ENCODE results near the gene MRPS18B.
"Not testable (repeated sequence)": the region's sequence is repeated elsewhere in the genome, so short reads cannot be mapped to it uniquely, and the experiment has no call there.

Gene MRPS18B

DNA sequence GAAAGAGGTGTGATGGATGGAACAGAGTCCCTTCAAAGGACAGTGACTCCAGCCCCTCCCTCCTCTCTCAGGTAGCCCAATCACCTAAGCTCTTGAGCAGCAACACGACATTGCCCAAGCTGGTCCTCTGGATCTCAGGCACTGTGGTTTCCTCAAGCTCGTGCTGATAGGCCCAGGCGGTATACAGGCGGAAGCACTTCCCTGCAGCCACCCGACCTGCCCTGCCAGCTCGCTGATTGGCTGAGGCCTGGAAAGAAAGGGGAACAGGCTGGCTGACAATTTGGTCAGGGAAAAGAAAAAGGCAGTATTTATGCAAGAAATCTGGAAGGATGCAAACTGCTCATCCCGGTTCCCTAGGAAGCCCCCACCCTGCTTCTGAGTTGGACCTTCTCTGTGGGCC is 38.9 kb downstream of the MRPS18B start:
- ChIA-PET CTCF (interaction anchor here (1.0 to 1.8 kb wide), 6 partner anchors 9 to 74 kb away, joined by 3 to 6 read pairs (median 4); partner anchors contain the start of gene DHX16), POLR2A (no interaction called here)
- Histone ChIP-seq H3K9me3 (ENCODE audit: control extremely low read depth in 1 of 5, control insufficient read depth in 4 of 5, insufficient read depth in 2 of 5, low read depth in 1 of 5, low read length in 4 of 5) (no peaks in the 10 kb centered on the region), H3K36me3 (ENCODE audit: control insufficient read depth in 4 of 4, insufficient read depth in 4 of 4, low read length in 3 of 4) (peaks cover 31 to 87% (median 75%) of the 10 kb centered on the region in 4 experiments), H3K4me1 (ENCODE audit: control extremely low read depth in 1 of 4, control insufficient read depth in 4 of 4, insufficient read depth in 4 of 4, low read length in 3 of 4) (no peaks in the 10 kb centered on the region), H3K27me3 (replicated peaks in 2 of 5; ENCODE audit: control insufficient read depth in 4 of 5, insufficient read depth in 5 of 5, low read length in 4 of 5) (no peaks in the 10 kb centered on the region), H3K27ac (ENCODE audit: insufficient read depth in 1 of 2, low read depth in 1 of 2, low read length in 2 of 2, poor library complexity in 1 of 2, severe bottlenecking in 2 of 2) (no peak overlapping the region), H3K4me3 (ENCODE audit: control insufficient read depth in 1 of 7, extremely low read depth in 1 of 7, insufficient read depth in 4 of 7, low read depth in 2 of 7, low read length in 6 of 7) (no peak overlapping the region)
- DNase-seq = no peak
- 63% methylated on average over 6 of the region's 7 CpGs for WGBS (ENCODE audit: insufficient coverage)

DNA sequence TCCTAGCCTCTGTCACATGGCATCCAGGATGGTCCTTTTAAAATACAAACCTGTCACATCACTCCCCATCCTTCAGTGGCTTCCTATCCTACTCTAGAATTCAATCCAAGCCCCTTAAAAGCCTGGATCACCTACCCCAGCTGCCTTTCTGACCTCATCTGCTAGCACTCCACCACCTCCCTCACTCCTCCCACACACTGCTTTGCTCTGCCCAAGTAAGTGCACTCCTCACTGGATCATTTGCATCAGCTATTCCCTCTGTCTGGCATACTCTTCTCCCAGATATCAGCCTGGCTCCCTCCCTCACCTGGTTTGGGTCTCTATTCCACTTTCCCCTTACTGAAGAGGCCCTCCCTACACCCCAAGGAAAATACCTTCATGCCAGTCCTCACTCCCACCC is 39.8 kb downstream of the MRPS18B start:
- CTCF ChIA-PET = interaction anchor here (0.6 to 1.8 kb wide), 4 partner anchors 22 to 27 kb away, joined by 3 to 4 read pairs (median 3); no protein-coding TSS in a partner anchor
- POLR2A ChIA-PET = no interaction called here
- peaks cover 30 to 88% (median 74%) of the 10 kb centered on the region in 4 experiments for H3K36me3 ChIP-seq (ENCODE audit: control insufficient read depth in 4 of 4, insufficient read depth in 4 of 4, low read length in 3 of 4)
- no peaks in the 10 kb centered on the region for H3K4me1 ChIP-seq (ENCODE audit: control extremely low read depth in 1 of 4, control insufficient read depth in 4 of 4, insufficient read depth in 4 of 4, low read length in 3 of 4)
- no peak overlapping the region for H3K4me3 ChIP-seq (ENCODE audit: control insufficient read depth in 1 of 7, extremely low read depth in 1 of 7, insufficient read depth in 4 of 7, low read depth in 2 of 7, low read length in 6 of 7)
- no peaks in the 10 kb centered on the region for H3K9me3 ChIP-seq (ENCODE audit: control extremely low read depth in 1 of 5, control insufficient read depth in 4 of 5, insufficient read depth in 2 of 5, low read depth in 1 of 5, low read length in 4 of 5)
- no peak overlapping the region for H3K27ac ChIP-seq (ENCODE audit: insufficient read depth in 1 of 2, low read depth in 1 of 2, low read length in 2 of 2, poor library complexity in 1 of 2, severe bottlenecking in 2 of 2)
- no peak for DNase-seq
- H3K27me3 ChIP-seq (replicated peaks in 2 of 5; ENCODE audit: control insufficient read depth in 4 of 5, insufficient read depth in 5 of 5, low read length in 4 of 5) = no peaks in the 10 kb centered on the region

DNA sequence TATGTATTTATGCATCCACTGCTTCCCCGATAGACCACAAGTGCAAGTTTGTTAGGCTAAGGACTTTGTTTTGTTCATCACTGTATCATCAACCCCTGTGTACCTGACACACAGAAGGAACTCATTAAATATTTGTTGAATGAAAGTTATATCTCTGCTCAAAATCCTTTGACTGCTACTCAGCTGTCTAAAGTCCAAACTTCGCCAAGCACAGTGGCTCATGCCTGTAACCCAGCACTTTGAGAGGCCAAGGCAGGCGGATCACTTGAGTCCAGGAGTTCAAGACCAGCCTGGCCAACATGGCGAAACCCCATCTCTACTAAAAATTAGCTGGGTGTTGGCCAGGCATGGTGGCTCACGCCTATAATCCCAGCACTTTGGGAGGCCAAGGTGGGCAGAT is 40.3 kb downstream of the MRPS18B start:
- H3K27ac ChIP-seq (ENCODE audit: insufficient read depth in 1 of 2, low read depth in 1 of 2, low read length in 2 of 2, poor library complexity in 1 of 2, severe bottlenecking in 2 of 2); H3K9me3 ChIP-seq (ENCODE audit: control extremely low read depth in 1 of 5, control insufficient read depth in 4 of 5, insufficient read depth in 2 of 5, low read depth in 1 of 5, low read length in 4 of 5); H3K27me3 ChIP-seq (replicated peaks in 2 of 5; ENCODE audit: control insufficient read depth in 4 of 5, insufficient read depth in 5 of 5, low read length in 4 of 5); POLR2A ChIA-PET; H3K4me1 ChIP-seq (ENCODE audit: control extremely low read depth in 1 of 4, control insufficient read depth in 4 of 4, insufficient read depth in 4 of 4, low read length in 3 of 4); H3K4me3 ChIP-seq (ENCODE audit: control insufficient read depth in 1 of 7, extremely low read depth in 1 of 7, insufficient read depth in 4 of 7, low read depth in 2 of 7, low read length in 6 of 7); DNase-seq: not testable (repeated sequence)
- WGBS (ENCODE audit: insufficient coverage) = 97% methylated on average over 3 of the region's 5 CpGs
- peaks cover 31 to 88% (median 74%) of the 10 kb centered on the region in 4 experiments for H3K36me3 ChIP-seq (ENCODE audit: control insufficient read depth in 4 of 4, insufficient read depth in 4 of 4, low read length in 3 of 4)
- CTCF ChIA-PET = interaction anchor here (0.6 to 1.1 kb wide), 3 partner anchors 24 to 71 kb away, joined by 3 read pairs; no protein-coding TSS in a partner anchor

DNA sequence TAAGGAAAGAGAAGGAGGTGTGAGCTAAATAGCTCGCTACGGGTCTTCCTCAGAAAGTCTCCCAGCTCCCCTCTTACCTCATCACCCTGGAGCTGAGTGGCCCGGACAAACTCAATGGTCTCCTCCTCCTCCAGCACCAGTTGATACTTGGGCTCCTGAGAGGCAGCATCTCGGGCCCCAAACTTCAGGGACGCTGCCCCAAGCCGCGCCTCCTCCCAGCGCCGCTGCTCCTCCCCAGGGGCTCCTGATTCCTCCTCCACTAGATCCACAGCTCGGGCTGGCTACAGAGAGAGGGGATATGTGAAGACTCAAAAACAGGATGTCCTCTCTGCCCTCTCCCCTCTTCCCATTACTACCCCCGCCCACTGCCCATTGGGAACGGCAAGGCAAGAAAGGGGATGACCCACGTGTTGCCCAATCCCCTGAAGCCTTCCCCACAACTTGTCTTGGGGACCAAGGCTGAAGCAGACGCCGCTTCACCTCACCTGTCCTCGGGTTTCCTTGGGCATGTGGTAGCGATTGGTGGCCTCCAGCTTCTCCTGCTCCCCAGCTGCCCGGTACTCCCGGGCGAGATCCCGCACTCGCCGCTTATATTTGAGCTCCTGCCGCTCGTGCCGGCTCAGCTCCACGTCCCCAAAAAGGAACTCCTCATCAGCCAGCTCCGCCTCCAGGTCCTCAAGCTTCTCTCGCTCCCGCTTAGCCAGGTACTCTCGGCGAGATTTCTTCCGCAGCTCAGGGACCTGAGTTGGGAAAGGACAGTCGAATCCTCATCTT is 47.5 kb downstream of the MRPS18B start:
- WGBS (ENCODE audit: insufficient coverage) = 97% methylated on average over 26 of the region's 34 CpGs
- DNase-seq = no peak
- ChIA-PET POLR2A (interaction anchor here (0.6 kb wide), 1 partner anchor 169 kb away, joined by 4 read pairs; no protein-coding TSS in a partner anchor), CTCF (interaction anchor here (0.6 to 3.4 kb wide), 8 partner anchors 9 to 182 kb away, joined by 3 to 10 read pairs (median 4); no protein-coding TSS in a partner anchor)
- Histone ChIP-seq H3K4me3 (ENCODE audit: control insufficient read depth in 1 of 7, extremely low read depth in 1 of 7, insufficient read depth in 4 of 7, low read depth in 2 of 7, low read length in 6 of 7) (no peak overlapping the region), H3K4me1 (ENCODE audit: control extremely low read depth in 1 of 4, control insufficient read depth in 4 of 4, insufficient read depth in 4 of 4, low read length in 3 of 4) (no peaks in the 10 kb centered on the region), H3K27ac (ENCODE audit: insufficient read depth in 1 of 2, low read depth in 1 of 2, low read length in 2 of 2, poor library complexity in 1 of 2, severe bottlenecking in 2 of 2) (no peak overlapping the region), H3K36me3 (ENCODE audit: control insufficient read depth in 4 of 4, insufficient read depth in 4 of 4, low read length in 3 of 4) (peaks cover 16 to 75% (median 56%) of the 10 kb centered on the region in 4 experiments), H3K27me3 (replicated peaks in 2 of 5; ENCODE audit: control insufficient read depth in 4 of 5, insufficient read depth in 5 of 5, low read length in 4 of 5) (no peaks in the 10 kb centered on the region), H3K9me3 (ENCODE audit: control extremely low read depth in 1 of 5, control insufficient read depth in 4 of 5, insufficient read depth in 2 of 5, low read depth in 1 of 5, low read length in 4 of 5) (no peaks in the 10 kb centered on the region)

DNA sequence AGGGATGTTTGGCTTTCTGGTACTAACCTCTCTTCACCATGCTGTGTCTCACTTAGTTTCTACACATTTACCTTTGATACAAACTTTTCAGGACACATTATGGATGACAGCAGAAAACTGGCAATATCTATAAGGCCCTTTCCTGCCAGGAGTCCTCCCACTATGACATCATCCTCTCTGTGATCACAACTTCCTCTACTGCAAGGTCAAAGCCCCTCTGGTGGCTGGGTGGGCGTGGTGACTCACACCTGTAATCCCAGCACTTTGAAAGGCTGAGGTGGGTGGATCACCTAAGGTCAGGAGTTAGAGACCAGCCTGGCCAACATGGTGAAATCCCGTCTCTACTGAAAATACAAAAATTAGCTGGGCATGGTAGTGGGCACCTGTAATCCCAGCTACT is 48.7 kb downstream of the MRPS18B start:
- CTCF ChIA-PET = interaction anchor here (1.5 to 3.4 kb wide), 5 partner anchors 10 to 69 kb away, joined by 3 to 10 read pairs (median 4); no protein-coding TSS in a partner anchor
- peaks cover 19 to 78% (median 59%) of the 10 kb centered on the region in 4 experiments for H3K36me3 ChIP-seq (ENCODE audit: control insufficient read depth in 4 of 4, insufficient read depth in 4 of 4, low read length in 3 of 4)
- H3K27me3 ChIP-seq (replicated peaks in 2 of 5; ENCODE audit: control insufficient read depth in 4 of 5, insufficient read depth in 5 of 5, low read length in 4 of 5); H3K9me3 ChIP-seq (ENCODE audit: control extremely low read depth in 1 of 5, control insufficient read depth in 4 of 5, insufficient read depth in 2 of 5, low read depth in 1 of 5, low read length in 4 of 5); DNase-seq; POLR2A ChIA-PET; H3K4me3 ChIP-seq (ENCODE audit: control insufficient read depth in 1 of 7, extremely low read depth in 1 of 7, insufficient read depth in 4 of 7, low read depth in 2 of 7, low read length in 6 of 7); H3K27ac ChIP-seq (ENCODE audit: insufficient read depth in 1 of 2, low read depth in 1 of 2, low read length in 2 of 2, poor library complexity in 1 of 2, severe bottlenecking in 2 of 2); H3K4me1 ChIP-seq (ENCODE audit: control extremely low read depth in 1 of 4, control insufficient read depth in 4 of 4, insufficient read depth in 4 of 4, low read length in 3 of 4): not testable (repeated sequence)
- 100% methylated on average over 1 of the region's 2 CpGs for WGBS (ENCODE audit: insufficient coverage)

DNA sequence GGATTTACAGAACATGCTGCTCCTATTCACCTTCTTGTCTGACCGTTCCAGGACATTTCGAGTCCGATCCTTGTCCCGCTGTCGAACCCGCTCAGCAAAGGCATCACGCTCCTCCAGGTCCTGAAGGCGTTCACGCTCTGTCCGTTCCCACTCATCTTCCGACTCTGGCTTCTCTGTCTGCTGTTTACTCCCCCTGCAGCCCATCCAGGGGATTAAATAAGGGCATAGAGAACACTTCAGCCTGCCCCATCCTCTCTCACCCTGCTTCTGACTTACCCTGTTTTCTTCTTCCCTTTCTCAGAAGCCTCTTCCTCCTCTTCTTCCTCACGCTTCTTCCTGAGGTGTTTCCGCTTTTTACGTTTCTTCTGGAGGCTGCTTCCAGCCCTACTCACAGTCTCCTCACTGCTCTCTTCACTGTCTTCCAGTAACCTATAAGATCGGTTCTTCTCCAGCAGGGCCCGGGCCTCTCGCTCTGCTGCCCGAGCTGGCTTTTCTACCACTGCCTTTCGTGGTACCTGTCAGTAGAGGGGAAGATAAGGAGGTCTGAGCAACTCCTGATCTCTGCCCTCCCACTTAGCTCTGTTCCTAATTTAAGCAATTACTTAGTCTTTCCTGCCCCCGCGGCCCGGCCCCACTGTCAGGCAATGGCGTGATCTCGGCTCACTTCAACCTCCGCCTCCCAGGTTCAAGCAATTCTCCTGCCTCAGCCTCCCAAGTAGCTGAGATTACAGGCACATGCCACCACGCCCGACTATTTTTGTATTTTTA is 53.3 kb downstream of the MRPS18B start:
- POLR2A ChIA-PET = no interaction called here
- H3K36me3 ChIP-seq (ENCODE audit: control insufficient read depth in 4 of 4, insufficient read depth in 4 of 4, low read length in 3 of 4) = peaks cover 7 to 40% (median 27%) of the 10 kb centered on the region in 4 experiments
- no peaks in the 10 kb centered on the region for H3K9me3 ChIP-seq (ENCODE audit: control extremely low read depth in 1 of 5, control insufficient read depth in 4 of 5, insufficient read depth in 2 of 5, low read depth in 1 of 5, low read length in 4 of 5)
- H3K4me3 ChIP-seq (ENCODE audit: control insufficient read depth in 1 of 7, extremely low read depth in 1 of 7, insufficient read depth in 4 of 7, low read depth in 2 of 7, low read length in 6 of 7) = peak overlapping the region in 1 of 7 experiments; percentile 10
- no peak overlapping the region for H3K27ac ChIP-seq (ENCODE audit: insufficient read depth in 1 of 2, low read depth in 1 of 2, low read length in 2 of 2, poor library complexity in 1 of 2, severe bottlenecking in 2 of 2)
- CTCF ChIA-PET = interaction anchor here (0.7 to 18.0 kb wide), 11 partner anchors 10 to 189 kb away, joined by 3 to 622 read pairs (median 8); partner anchors contain the start of genes ATAT1, C6orf136, MDC1 and TUBB
- peak in 2 of 3 donors; percentile 28 to 38 for DNase-seq
- peaks cover 3 to 19% (median 16%) of the 10 kb centered on the region in 4 experiments for H3K4me1 ChIP-seq (ENCODE audit: control extremely low read depth in 1 of 4, control insufficient read depth in 4 of 4, insufficient read depth in 4 of 4, low read length in 3 of 4)
- no peaks in the 10 kb centered on the region for H3K27me3 ChIP-seq (replicated peaks in 2 of 5; ENCODE audit: control insufficient read depth in 4 of 5, insufficient read depth in 5 of 5, low read length in 4 of 5)
- WGBS (ENCODE audit: insufficient coverage) = 96% methylated on average over 21 of the region's 27 CpGs
